ENCODE results near the gene SMIM21. TPM values are rescaled to one million over a fixed set of nuclear protein-coding genes. Genes with fewer than 3 reads are reported as not detected.

Gene SMIM21
- total RNA-seq: not detected
- long read RNA-seq: 0 reads

DNA sequence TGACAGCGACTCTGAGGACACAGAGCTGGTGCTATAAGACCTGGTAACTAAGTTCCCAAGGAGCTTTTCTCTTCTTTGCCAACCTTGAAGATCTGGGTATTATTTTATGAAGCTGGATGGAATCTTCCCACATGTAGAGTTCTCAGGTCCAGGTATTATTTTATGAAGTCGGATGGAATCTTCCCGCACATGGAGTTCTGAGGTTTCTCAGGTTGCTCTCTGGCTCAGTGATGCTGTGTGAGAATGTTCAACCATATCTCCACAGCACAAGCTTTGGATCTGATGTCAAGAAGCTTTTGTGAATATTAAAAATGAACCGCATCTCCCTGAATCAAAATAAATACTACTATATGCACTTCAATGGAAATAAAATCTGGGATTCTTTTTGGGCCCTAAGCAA lies at the start of gene SMIM21:
SMIM21 (minus strand) TSS at position 101 of the 400 bp plus-strand sequence. CDS start 140 bp downstream, outside the sequence.
- ATAC-seq: no peak
- intact Hi-C loops (cut with DNase I, micrococcal nuclease): no loop called here
- no peak for DNase-seq

DNA sequence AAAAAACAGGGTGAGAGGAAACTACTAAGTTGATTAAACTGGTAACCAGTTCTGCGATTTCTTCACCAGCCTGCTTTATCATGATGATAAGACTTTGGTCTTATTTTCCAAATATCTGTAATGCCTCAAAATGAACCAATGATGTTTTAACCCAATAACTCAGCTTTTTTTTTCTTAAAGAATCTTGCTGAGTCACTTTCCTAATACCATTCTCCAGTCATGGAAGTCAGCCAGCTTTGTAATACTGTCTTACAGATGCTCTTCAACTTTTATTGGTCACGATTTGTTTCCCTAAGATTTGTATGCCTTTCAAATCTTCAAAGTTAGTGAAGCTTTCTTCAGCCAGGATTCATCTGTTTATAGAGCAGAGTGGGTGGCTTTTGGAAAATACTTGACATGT lies 47.7 kb upstream of the SMIM21 start:
- intact Hi-C loops (cut with DNase I, micrococcal nuclease): no loop called here
- ATAC-seq (no peak), DNase-seq (no peak)

- ATAC-seq (no peak), DNase-seq (no peak)
- intact Hi-C loops (cut with DNase I, micrococcal nuclease): no loop called here
Observed at GRCh38 chr18:75474332-75474731, 46.8 kb upstream of the SMIM21 start.

GRCh38 chr18:75473316-75473715 lies 45.8 kb upstream of the SMIM21 start:
- no peak for ATAC-seq
- intact Hi-C loops (cut with DNase I, micrococcal nuclease): no loop called here
- no peak for DNase-seq

DNA sequence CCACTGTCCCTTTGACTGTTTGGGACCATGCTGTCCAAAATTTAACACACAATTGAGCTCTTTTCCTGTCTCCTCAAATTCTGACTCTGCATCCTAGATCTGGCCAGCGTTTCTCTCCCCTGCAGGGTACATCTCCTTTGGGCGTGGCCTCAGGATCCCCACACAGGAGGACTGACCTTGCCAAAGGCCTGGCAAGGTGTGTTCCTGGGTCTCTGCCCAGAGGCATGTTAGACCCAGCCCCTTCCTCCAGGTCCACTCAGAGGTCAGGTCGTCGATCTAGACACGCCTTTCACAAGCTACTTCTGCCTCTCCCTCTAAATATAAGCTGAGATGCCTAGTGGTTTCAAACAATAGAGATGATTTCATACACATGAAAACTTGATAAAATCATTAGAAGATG lies 45.4 kb upstream of the SMIM21 start:
- no peak for ATAC-seq
- intact Hi-C loops (cut with DNase I, micrococcal nuclease): no loop called here
- no peak for DNase-seq

DNA sequence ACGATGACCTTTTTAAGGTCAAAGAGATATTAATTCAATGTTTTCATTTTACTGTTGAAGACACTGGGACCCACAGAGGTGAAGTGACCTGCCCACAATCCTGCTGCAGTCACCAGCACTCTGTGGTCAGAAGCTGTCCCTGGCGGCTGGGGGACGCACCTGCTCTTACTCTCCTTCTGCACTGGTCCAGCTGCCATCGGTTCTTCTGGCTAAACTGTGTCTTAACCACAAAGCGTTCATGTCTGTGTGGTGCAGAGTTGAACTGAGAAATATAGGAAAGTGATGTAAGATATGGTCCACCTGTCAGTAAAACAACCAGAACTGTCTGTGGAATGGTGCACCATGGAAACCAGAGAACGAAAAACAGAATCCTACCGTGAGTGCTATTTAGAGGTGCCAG lies 44.9 kb upstream of the SMIM21 start:
- ATAC-seq (no peak), DNase-seq (no peak)
- intact Hi-C loops (cut with DNase I, micrococcal nuclease): no loop called here

GRCh38 chr18:75471850-75472249 lies 44.3 kb upstream of the SMIM21 start:
- intact Hi-C loops (cut with DNase I, micrococcal nuclease): no loop called here
- DNase-seq (no peak), ATAC-seq (no peak)

- ATAC-seq (no peak), DNase-seq (no peak)
- intact Hi-C loops (cut with DNase I, micrococcal nuclease): no loop called here
Observed at GRCh38 chr18:75467851-75468250, 40.3 kb upstream of the SMIM21 start.

DNA sequence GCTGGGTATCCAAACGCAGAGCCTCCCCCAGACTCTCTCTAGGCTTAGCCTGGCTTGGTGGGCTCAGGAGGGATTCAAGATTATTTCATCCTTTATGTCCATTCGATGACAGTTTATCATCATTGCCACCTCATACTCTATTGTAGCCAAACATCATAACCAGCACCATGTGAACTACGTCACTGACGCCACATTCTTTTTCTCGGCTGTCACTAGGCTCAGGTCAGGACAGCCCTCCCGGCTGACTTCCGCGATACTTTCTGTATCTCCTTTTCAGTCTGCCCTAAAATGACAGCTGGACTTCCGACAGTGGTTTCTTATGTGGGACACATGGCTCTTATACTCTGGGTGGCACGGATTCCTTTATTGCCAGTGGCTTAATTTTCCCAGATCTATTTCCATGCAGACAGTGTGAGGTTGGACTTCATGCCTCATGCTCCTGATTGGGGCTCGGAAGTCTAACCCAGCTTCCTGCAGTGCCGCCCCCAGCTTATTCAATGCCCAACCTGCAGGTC lies 39.8 kb upstream of the SMIM21 start:
- ATAC-seq (no peak), DNase-seq (no peak)
- intact Hi-C loops (cut with DNase I, micrococcal nuclease): no loop called here

DNA sequence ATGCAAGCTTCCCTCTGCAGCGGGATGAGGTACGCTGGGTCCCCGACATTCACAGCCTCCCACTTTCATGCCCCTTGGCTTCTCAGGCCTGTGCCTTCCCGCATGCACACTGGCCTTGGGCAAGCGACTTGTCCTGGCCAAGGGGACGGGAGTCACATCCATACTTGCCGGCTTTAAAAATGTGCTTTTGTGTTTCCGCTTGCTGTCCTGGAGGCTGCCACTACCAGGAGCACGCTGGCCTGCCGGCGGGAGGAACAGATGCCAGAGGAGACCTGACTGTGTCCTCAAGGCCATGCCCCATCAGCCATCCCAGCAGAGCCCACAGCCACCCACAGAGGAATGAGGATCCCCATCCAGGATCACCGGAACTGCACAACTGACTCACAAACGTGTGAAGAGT lies 36.9 kb upstream of the SMIM21 start:
- ATAC-seq (no peak), DNase-seq (no peak)
- intact Hi-C loops (cut with DNase I, micrococcal nuclease): no loop called here

DNA sequence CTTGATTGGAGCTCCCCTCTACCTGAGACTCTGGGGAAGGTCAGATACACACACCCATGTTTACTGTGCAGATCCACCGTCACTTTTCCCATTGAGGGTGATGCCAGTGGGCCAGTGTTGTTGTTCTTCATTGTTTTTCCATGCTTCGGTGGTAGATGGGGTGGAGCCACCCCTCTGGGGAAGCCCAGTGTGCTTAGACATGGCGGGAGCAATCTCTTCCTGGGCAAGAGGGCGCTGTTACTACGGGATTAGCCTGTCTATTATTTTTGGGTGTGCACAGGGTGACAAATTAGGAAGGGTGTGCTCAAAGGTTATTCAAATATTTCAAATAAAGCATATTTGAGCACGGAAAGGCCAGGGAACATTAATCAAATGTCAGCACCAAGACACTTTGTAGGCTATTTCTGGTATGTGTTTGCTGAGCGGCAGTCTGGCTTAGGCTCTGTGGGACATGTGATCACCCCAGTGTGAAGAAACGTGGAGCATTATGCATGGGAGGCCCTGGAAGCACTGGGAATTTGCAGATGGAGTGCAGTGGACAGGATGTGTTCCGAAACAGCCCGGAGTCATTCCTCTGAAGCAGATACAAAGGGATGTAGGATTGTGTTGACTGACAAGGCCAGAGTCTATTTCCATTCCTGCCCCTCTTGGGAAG lies 34.8 kb upstream of the SMIM21 start:
- no peak for ATAC-seq
- DNase-seq: no peak
- intact Hi-C loops (cut with DNase I, micrococcal nuclease): no loop called here

DNA sequence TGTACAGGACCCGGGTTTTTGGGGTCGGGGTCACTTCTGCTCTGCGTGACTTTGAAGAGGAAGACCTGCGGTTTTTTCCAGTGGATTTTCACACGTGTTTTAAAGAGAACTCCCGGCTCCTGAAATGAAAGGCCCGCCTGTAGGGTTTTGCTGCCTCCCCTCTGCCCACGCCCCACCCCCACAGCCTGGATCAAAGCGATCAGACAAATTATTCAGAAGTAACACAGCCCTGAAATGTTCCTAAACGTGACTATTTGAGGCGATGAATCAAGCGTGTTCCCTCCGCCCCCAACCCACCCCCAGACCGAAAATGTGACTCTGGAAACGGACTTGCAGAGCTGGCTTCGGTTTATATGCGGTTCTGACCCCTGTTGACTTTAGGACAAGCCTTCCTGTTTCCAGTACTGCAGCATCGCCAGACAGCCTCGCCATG lies 28.7 kb upstream of the SMIM21 start:
- DNase-seq: no peak
- no peak for ATAC-seq
- intact Hi-C loops (cut with DNase I, micrococcal nuclease): no loop called here

DNA sequence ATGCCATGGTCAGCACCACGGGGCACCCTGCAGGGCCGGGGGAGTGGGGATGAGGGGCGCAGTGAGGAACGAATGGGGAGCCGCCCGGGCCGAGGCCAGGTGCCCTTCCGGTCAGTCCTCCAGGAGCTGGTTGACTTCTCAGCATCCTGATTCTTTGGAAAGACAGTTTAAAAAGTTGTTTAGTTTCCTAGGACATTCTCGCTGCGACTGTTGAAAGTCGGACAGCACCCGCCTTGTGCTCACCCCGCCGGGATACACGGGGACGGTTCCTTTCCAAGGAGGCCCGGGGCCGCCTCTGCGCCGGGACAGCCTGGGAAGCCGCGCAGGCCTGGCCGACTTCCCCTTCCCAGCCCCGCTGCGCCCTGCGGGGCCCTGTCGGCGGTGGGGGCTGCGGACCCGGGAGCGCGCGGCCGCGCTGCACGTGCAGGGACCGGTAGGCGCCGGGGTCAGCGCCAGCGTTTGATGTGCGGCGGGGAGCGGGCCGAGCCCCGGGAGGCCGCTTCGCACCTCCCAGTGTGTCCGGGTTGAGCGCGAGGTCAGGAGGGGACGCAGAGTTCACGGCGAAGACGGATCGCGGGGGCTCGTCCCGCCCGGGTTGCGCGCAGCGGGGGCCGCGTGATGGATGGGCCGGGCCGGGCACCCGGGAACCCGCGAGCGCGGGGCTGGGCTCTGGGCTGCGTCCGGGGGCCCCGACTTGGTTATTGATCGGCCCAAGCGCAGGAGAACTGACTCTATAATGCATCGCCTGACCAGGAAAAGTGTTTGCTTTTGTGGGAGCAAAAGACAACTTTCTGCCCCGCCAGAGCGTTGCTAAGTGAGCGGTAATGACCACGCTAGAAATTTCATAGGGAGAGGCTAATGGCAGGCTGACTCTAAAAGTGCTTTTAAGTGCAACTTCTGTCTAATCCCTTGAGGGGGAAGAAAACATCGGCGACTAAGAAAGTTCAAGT lies 28.0 kb upstream of the SMIM21 start:
- ATAC-seq (peak; percentile 19), DNase-seq (no peak)
- intact Hi-C loops (cut with DNase I, micrococcal nuclease): no loop called here

DNA sequence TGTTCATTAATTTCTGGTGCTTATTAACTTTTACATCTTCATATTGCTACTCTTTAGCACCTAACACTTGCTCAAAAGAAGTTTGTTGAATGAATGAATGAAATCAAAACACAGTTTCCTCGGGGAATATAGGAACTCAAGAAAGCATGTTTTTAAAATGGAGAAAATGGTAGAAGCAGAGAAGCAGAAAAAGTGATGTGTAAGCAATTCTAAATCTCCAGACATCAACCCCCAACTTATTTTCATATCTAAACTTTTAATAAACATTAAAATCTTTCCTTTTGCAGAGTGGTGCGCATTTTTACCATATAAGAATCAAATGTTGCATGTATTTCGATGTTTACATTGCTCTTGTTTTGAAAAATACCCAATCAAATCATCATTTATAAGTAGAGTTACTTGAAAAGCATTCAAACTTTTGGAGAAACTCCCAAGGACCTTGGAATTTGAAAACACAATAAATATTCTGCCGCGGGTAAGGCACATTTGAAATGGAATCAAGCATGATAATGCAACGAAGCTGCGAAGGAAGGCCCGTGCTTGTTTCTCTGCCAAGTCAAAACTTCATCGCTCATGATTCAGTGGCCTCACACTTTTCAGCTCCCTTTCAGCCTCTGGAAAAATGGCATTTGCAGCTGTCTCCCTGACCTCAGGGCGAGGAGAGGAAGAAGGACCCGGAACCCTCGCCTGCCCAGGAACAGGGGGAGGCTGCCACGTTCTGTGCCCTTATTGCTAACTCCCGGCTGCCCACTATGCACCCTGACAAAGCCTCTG lies 26.7 kb upstream of the SMIM21 start:
- intact Hi-C loops (cut with DNase I, micrococcal nuclease): no loop called here
- ATAC-seq (no peak), DNase-seq (no peak)

DNA sequence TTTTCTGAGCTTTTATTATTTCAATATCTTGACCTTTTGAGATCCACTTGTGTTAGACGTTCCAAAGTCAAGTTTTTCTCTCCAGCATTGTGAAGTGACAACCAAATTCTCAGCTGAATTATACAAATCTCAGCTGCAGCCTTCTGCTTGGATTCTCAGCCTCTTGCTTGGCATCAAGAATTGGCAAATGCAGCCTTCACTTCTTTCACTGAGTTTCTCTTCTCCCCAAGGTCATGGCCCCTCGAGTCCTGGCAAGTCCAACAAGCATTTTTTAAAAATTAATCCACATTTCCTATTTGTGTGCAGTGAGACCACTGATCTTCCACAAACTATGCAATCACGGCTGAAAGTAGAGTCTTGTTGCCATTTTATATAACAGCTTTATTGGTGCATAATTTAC lies 23.4 kb upstream of the SMIM21 start:
- DNase-seq: no peak
- ATAC-seq: no peak
- intact Hi-C loops (cut with DNase I, micrococcal nuclease): no loop called here

DNA sequence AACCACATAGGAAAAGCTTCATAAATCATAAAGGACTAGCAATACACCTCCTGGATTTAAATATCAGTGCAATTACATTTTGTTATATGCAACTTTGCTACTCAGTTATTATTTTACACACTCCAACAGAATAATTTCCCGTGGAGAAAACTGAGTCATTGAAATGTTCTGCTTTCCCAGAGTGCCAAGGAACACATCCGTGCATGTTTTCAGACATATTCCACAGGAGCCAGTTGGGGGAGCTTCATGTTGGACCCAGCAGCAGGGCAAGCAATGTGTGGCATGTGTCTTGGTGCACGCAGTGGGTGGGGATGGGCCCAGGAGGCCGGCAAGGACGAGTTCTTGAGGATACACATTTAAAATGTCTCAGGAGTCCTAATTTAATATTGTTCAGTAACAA lies 14.4 kb upstream of the SMIM21 start:
- intact Hi-C loops (cut with DNase I, micrococcal nuclease): no loop called here
- DNase-seq (no peak), ATAC-seq (no peak)

DNA sequence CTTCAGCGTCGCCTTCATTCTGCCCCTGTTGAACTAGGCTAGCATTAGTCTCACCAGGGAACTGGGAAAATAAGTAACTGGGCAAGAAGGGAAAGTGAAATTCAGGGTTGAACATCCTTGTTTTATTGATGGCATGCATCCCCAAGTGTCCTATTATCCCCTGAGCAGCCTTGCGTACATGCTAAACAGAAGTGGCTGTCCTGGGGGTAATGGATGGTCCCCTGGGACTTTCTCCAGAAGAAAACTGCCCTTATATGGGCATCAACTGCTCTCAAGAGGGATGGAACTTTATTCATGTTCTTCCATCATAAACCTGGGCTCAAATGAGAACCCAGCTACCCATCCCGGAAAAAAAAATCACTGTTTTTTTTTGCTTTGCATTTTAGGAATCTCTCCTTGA lies 11.8 kb upstream of the SMIM21 start:
- DNase-seq (no peak), ATAC-seq (no peak)

DNA sequence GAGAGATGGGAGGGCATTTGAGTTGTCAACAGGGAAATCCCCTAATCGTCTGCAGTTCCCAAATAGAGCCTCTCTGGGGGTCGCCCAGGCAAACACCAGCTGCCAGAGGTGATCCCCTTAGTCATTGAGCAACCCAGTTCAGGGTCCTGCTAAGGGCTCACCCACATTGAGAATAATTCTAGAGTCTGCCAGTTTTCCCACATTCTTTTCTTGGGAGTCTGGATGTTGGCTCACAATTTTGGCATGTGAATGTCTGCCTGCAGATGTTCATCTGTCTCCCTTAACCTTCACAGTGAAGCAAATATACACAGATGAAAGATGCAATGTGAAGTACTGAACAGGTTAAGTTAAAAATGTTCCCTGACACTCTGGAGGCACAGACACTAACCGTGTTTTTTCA lies 11.4 kb upstream of the SMIM21 start:
- DNase-seq (no peak), ATAC-seq (no peak)
- intact Hi-C loops (cut with DNase I, micrococcal nuclease): no loop called here

More for the DNA sequence above, 11.8 kb upstream of the SMIM21 start:
- intact Hi-C loops (cut with DNase I, micrococcal nuclease): no loop called here

GRCh38 chr18:75437979-75438378 lies 10.5 kb upstream of the SMIM21 start:
- DNase-seq: no peak
- no peak for ATAC-seq
- intact Hi-C loops (cut with DNase I, micrococcal nuclease): no loop called here

Measured in left colon (tissue), 2 donors.